DMS 273 treated with DMSO at 0.1 percent for 48 hours (cell line): ENCODE measurements around the gene POLE.
A peak's percentile ranks its signal among the peaks of the same experiment; 100 is the strongest.
"Not testable (repeated sequence)": the region's sequence is repeated elsewhere in the genome, so short reads cannot be mapped to it uniquely, and the experiment has no call there.

Source experiments
- DNase-seq: peaks from one replicate; lab custom pipeline; 2025; lab: John Stamatoyannopoulos, UW

POLE gene

GRCh38 chr12:132719141-132719953 is 32.2 kb upstream of the POLE start:
- DNase-seq = no peak

- DNase-seq = no peak
These were observed 31.5 kb upstream of the POLE start for GRCh38 chr12:132718644-132719043.

GRCh38 chr12:132717531-132718387 is 30.6 kb upstream of the POLE start:
- DNase-seq = no peak

DNA sequence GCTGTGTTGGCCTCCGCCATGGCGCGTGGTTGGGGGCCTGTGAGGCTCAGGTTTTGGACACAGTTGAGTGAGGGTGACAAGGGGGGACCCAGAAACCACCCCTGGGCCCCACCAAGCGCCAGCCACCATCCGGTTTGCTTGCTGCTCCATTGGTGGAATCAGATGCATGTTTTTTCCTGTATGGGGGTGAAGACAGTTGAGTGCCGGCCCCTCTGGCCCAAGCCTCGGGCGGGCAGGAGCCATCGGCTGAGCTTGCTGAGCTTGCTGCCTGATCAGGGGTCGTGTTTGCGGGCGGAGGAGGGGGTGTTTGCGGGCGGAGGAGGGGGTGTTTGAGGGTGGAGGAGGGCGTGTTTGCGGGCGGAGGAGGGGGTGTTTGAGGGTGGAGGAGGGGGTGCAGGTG is 29.9 kb upstream of the POLE start:
- DNase-seq = no peak

GRCh38 chr12:132716356-132716755 is 29.2 kb upstream of the POLE start:
- no peak for DNase-seq

DNA sequence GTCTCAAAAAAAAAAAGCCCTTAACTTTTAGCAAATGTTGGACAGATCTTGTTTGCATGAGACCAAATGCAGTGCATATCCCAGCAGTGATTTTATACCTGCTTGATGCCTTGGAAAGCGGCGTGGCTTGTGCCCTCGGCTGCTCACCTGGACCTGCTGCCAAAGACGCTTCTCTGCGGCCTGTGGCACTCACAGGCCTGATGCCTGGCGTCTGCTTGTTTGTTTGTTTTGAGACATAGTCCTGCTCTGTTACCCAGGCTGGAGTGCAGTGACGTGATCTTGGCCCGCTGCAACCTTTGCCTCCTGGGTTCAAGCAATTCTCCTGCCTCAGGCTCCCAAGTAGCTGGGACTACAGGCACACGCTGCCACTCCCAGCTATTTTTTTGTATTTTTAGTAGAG is 28.7 kb upstream of the POLE start:
- DNase-seq = no peak

DNA sequence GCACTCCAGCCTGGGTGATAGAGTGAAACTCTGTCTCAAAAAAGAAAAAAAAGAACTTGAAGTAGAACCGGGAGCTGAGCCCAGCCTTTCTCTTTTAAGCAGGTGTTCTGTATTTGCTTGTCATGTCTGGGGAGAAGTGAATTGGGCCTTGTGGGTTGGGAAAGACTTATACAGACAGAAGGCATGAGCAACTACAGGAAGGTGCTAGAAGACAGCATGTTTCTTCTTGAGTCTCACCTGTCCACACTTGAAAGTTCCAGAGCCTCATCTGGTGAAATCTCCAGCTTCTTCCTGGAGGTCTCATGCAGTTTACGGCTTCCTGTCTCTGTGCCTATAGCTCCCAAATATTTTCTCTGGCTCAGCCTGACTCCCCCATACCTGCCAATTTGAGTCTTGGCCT is 26.0 kb upstream of the POLE start:
- DNase-seq = no peak

- no peak for DNase-seq
These were observed 24.1 kb upstream of the POLE start for GRCh38 chr12:132711080-132711843.

DNA sequence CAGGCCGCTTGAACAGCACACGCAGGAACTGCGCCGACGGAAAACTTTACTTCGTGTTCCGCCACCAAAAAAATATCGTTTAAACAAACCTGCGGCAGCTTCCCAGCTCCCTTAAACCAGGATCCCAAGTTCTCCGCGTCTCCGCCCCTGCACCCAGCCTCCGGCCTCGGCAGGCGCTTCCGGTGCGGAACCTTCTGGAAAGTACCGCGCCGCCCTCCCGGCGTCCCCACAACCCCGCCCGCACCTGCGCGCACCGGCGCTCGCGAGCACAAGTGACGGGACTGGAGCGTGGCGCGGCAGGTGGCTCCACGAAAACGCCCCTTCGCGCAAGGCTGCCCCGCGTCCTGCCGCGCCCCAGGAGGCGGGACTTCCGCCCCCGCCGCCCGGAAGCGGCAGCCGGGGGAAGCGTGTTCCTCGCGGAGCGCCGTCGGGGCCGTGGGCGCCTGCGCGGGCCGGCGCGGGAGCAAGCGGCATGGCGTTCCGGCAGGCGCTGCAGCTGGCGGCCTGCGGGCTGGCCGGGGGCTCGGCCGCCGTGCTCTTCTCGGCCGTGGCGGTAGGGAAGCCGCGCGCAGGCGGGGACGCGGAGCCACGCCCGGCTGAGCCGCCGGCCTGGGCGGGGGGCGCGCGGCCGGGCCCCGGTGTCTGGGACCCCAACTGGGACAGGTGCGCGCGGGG is 23.4 kb upstream of the POLE start, which contains the start of gene PGAM5:
PGAM5 (plus strand) TSS at position 438 of the 675 bp plus-strand sequence; CDS start at position 473, 35 bp downstream.
- DNase-seq = peak; percentile 4

- no peak for DNase-seq
These were observed 22.9 kb upstream of the POLE start for GRCh38 chr12:132710043-132710404.

DNA sequence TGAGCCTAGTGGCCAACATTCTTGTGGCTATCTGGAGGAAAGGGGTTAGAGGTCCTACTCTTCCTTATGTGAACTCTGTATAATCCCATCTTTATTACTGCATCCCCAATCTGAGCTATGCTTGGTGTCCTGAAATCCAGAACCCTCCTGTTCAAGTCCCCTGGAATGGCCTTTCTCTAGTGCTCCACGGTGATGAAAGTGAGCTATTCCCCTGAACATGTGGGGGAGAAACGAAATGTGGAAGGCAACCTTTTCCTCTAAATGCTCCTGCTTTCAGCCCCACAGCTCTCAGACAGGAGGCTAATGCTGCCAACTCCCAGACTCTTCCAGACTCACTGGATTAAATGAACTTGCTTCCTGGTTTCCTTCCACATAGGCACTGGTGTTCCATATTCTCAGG is 21.0 kb upstream of the POLE start:
- no peak for DNase-seq

GRCh38 chr12:132707241-132707640 is 20.1 kb upstream of the POLE start:
- no peak for DNase-seq

GRCh38 chr12:132703641-132704040 is 16.5 kb upstream of the POLE start:
- DNase-seq = no peak

DNA sequence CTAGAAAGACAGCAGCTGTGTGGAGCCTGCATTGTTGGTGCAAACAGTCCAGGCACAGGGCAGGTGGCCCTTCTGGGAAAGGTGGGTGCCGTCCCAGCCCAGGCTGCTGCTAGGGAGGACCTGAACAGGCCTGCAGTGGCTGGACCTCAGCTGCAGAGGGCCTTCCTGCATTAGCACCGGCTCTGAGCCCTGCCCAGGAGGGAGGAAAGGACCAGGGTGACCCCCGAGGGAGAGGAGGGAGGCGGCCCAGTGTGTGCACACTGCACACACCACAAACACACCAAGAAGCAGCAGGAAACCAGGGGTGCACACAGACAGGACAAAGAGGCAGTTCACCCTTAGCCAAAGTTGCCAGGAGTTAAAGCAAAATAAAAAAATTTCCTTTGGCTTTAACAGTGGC is 15.5 kb upstream of the POLE start:
- DNase-seq = no peak

GRCh38 chr12:132700212-132700822 is 13.2 kb upstream of the POLE start:
- DNase-seq = no peak

DNA sequence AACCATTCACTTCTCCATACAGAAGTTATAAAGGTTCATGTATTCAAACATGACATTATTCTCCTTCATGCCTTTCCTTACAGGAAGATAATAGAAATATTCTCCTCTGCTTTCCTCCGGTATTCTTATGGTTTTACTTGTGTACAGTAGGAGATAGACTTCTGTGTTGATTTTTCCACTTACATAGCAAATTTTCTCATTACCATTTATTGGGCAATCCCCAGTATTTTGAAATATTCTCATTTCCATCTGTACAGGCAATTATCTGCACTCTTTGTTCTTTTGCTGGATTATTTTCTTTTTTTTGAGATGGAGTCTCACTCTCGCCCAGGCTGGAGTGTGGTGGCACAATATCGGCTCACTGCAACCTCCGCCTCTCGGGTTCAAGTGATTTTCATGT is 11.2 kb upstream of the POLE start:
- DNase-seq = no peak

GRCh38 chr12:132695431-132695830 is 8.3 kb upstream of the POLE start:
- DNase-seq = no peak

- not testable (repeated sequence) for DNase-seq
These were observed 7.7 kb upstream of the POLE start for GRCh38 chr12:132694888-132695287.

- DNase-seq = not testable (repeated sequence)
These were observed 4.9 kb upstream of the POLE start for GRCh38 chr12:132692030-132692429.

GRCh38 chr12:132690112-132690511 is 3.0 kb upstream of the POLE start:
- DNase-seq = no peak

DNA sequence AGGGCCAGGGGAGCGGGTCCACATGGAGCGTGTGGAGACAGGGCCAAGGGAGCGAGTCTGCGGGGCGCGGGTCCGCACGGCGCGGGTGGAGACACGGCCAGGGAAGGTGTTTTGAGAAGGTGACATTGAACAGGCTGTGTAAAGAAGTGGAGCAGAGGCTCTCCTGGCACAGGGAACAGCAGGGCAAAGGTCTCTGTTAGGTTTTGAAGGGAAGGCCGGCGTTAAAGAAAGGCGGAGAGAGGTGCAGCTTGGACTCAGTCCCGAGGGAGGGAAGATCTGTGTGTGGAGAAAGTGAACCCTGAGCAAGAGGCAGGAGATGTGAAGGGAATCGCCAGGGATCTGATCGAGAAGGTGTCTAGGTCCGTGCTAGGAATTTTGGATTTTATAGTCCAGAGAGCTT is 2.1 kb upstream of the POLE start:
- DNase-seq = no peak
